Activated CD4-positive, alpha-beta T cell treated with anti-CD3 and anti-CD28 coated beads, Interleukin-2, amount 50 U/mL, for 24 hours (primary cell): Measurements from ENCODE around the gene RNF222.

Experiments used
- DNase-seq, 2 donors: peaks; one replicate each; pipeline ENCODE4 v3.0.0-alpha.2; 2020; ENCODE audit warnings: low read depth in 1 of 2, low spot score in 1 of 2

The RNF222 gene

DNA sequence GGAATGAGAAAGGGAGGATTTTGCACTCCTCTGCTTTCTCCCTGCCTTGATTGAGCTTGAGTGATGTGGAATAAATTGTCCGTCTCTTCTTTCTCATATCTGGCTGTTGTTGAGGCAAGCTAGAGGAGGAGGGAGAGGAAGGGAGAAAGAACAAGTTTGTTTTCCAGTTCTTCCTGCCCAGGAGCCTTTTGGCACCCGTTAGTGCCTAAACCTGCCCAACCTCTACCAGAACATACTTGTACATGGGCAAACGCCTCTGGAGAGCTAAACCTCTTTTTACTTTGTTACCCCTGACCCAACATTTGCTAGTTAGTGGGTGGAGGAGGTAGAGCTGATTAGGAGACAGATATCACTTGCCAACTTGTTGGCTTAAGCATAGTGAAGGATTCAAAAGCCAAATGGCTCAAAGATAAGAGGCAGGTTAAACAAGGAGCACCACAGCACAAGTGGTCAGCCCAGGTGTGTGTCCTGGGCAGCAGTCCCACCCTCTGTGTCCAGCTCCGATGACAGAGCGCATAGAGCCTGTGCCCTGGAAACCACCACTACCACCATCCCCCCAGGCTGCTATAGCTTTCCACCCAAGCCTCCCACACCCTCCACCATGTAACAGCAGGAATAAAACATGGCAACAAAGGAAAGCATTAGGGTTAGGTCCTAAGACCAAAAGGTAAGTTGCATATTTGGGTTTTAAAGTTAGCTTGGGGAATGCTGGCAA lies 51.5 kb downstream of the RNF222 start:
- DNase-seq: no peak

DNA sequence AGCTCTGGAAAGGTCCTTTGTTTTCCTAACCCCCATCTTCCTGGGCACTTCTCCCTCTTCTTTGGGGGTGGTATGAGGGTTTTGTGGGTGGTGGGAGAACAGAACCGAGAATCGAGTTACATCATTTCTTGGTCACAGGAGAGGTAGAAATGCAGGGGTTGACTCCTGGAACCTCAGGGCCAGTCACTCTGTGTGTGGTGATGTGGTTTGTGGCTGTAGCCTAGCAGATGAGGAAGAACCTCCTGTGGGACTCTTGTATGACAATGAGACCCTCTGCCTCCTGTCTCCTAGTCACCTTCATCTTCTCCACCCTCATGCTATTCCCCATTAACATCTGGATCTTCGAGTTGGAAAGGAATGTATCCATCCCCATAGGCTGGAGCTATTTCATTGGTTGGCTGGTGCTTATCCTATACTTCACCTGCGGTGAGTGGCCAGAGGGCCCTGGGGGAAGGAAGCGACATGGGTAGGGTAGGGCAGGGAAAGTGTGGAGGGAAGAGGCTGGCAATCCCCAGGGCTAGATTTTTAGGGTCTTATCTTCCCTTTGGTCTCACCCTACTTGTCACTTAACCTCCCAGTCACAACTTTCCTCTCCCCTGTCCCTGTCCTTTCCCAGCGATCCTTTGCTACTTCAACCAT lies 52.5 kb downstream of the RNF222 start:
- no peak for DNase-seq

DNA sequence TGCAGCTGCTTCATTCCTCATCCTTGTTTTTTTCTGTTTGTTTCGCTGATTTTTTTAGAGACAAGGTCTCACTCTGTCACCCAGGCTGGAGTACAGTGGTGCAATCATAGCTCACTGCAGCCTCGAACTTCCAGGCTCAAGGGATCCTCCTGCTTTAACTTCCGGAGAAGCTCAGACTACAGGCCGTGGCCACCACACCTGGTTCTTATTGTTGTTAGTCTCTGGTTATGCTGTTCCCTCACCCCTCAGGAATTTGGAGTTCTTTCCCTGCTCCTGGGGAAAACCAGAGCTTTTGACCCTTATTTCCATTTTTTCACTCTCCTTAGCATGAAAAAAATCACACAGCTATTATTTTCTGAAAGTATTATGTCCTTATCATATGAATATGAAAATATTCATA lies 56.2 kb downstream of the RNF222 start:
- no peak for DNase-seq
